ENCODE measurements around the gene ACOT7.

Gene ACOT7

DNA sequence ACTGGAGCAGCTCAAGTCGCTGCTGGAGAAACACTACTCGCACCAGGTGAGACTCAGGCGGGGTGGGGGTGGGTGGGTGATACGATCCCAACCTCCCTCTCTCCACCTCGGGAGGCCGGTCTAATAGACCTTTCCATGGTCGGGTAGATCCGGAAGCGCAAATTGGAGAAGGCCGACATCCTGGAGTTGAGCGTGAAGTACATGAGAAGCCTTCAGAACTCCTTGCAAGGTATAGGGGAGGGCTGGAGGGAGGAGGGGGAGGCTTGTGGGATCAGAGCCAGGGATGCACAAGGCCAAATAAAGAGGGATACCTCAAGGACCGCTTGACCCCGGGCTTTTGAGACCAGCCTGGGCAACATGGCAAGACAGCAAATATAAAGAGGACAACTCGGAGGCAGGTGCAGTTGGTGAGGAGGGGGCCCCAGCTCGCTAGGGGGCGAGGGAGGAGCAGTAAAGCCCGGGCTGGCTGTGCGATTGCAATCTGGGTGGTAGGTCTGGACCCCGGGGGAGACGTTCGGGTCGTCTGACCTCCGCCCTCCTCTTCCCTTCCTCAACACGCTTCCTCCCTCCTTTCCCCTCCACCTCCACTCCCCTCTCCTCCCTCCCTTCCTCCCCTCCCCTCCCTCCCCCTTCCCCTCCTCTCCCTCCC lies 149.0 kb downstream of the ACOT7 start:
- no peak overlapping the region for H3K4me2 ChIP-seq
- no peak overlapping the region for H3K9ac ChIP-seq
- peaks cover 67% of the 10 kb centered on the region for H3K27me3 ChIP-seq (ENCODE audit: insufficient read depth, low read depth)
- no peak overlapping the region for H2AFZ ChIP-seq (ENCODE audit: low read depth)
- H3K4me1 ChIP-seq (ENCODE audit: low read depth, poor library complexity, severe bottlenecking), result peaks cover 11% of the 10 kb centered on the region
- H3K36me3 ChIP-seq (ENCODE audit: insufficient read depth), result no peaks in the 10 kb centered on the region
- H3K4me3 ChIP-seq (IDR thresholded peaks at IDR 0.05; ENCODE audit: insufficient read depth, low read depth, low read length), result no peak overlapping the region
- no peaks in the 10 kb centered on the region for H3K79me2 ChIP-seq (ENCODE audit: insufficient read depth, low read depth)
- TF ChIP-seq, protein P1, sequence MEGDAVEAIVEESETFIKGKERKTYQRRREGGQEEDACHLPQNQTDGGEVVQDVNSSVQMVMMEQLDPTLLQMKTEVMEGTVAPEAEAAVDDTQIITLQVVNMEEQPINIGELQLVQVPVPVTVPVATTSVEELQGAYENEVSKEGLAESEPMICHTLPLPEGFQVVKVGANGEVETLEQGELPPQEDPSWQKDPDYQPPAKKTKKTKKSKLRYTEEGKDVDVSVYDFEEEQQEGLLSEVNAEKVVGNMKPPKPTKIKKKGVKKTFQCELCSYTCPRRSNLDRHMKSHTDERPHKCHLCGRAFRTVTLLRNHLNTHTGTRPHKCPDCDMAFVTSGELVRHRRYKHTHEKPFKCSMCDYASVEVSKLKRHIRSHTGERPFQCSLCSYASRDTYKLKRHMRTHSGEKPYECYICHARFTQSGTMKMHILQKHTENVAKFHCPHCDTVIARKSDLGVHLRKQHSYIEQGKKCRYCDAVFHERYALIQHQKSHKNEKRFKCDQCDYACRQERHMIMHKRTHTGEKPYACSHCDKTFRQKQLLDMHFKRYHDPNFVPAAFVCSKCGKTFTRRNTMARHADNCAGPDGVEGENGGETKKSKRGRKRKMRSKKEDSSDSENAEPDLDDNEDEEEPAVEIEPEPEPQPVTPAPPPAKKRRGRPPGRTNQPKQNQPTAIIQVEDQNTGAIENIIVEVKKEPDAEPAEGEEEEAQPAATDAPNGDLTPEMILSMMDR (conservative IDR thresholded peaks at IDR 0.05; ENCODE audit: low read depth, low read length), result no peak
- no peaks in the 10 kb centered on the region for H4K20me1 ChIP-seq (ENCODE audit: insufficient read depth)
- no peak overlapping the region for H3K27ac ChIP-seq

DNA sequence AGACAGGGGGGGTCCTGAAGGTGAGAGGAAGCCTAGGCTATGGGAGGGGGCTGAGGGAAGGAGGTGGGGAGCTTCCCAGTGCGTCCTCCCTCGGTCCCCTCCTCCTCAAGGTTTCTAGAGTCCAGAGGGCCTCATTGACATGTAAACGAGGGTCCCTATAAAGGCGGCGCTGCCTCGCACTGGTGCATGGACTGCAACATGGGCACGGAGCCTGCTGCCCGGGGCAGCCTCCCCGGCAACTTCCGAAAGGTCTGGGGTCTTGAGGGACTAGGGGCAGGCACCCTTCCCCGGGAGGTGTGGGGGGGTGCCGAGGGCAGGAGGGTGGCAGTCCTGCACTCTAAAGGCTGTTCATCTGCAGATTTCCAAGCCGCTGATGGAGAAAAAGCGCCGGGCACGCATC lies 149.6 kb downstream of the ACOT7 start, which contains the start of gene HES3:
TSS of gene HES3 (plus strand) at position 187 of the 400 bp plus-strand sequence. CDS start at position 374, 187 bp downstream.
- H3K4me1 ChIP-seq (ENCODE audit: low read depth, poor library complexity, severe bottlenecking), result peaks cover 11% of the 10 kb centered on the region
- no peaks in the 10 kb centered on the region for H4K20me1 ChIP-seq (ENCODE audit: insufficient read depth)
- H3K9ac ChIP-seq, result no peak within 1 kb of the TSS
- H3K4me3 ChIP-seq (IDR thresholded peaks at IDR 0.05; ENCODE audit: insufficient read depth, low read depth, low read length), result no peak within 1 kb of the TSS
- peaks cover 72% of the 10 kb centered on the region for H3K27me3 ChIP-seq (ENCODE audit: insufficient read depth, low read depth)
- TF ChIP-seq, protein P1 (conservative IDR thresholded peaks at IDR 0.05; ENCODE audit: low read depth, low read length), result no peak
- H3K4me2 ChIP-seq, result no peak within 1 kb of the TSS
- no peaks in the 10 kb centered on the region for H3K79me2 ChIP-seq (ENCODE audit: insufficient read depth, low read depth)
- no peaks in the 10 kb centered on the region for H3K36me3 ChIP-seq (ENCODE audit: insufficient read depth)
- H2AFZ ChIP-seq (ENCODE audit: low read depth), result no peak within 1 kb of the TSS
- no peak within 1 kb of the TSS for H3K27ac ChIP-seq

DNA sequence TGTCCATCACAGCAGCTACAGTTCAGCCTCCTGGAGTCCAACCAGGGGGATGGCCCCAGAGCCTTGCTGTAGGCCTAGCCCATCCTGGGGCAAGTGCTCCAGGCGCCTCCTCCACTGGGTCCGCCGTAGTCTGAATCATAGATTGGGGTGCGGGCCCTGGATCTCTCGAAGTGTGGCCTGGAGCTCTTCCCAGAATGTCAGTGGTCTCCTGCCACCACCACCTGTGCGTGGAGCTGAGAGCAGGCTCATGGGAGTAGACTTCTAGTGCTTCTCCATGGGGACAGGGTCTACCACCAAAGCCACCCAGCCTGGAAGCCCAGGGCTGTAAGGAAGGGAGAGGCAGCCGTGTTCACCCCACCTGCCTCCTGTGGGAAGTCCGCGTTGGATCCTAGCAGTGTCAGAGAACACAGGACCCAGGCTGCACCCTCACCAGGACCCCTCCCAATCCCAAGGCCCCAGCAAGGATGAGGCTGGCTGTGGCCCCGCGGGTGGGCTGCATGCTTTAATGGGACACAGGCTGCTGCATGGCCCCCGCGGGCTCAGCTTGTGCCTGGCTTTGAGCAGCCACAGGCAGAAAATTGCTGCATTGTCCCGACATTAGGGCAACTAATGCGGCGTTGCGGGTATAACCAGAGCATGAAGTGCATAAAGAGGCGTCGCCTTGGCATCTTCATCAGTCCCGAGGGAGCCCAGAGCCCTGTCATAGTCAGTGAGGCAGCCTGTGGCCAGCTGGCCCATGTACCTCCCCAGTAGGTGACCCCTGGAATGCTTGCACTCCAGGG lies 150.3 kb downstream of the ACOT7 start:
- no peaks in the 10 kb centered on the region for H3K36me3 ChIP-seq (ENCODE audit: insufficient read depth)
- no peak overlapping the region for H3K4me2 ChIP-seq
- no peaks in the 10 kb centered on the region for H4K20me1 ChIP-seq (ENCODE audit: insufficient read depth)
- H3K9ac ChIP-seq, result no peak overlapping the region
- no peak overlapping the region for H2AFZ ChIP-seq (ENCODE audit: low read depth)
- H3K27ac ChIP-seq, result no peak overlapping the region
- TF ChIP-seq, protein P1 (conservative IDR thresholded peaks at IDR 0.05; ENCODE audit: low read depth, low read length), result no peak
- peaks cover 11% of the 10 kb centered on the region for H3K4me1 ChIP-seq (ENCODE audit: low read depth, poor library complexity, severe bottlenecking)
- peaks cover 73% of the 10 kb centered on the region for H3K27me3 ChIP-seq (ENCODE audit: insufficient read depth, low read depth)
- no peak overlapping the region for H3K4me3 ChIP-seq (IDR thresholded peaks at IDR 0.05; ENCODE audit: insufficient read depth, low read depth, low read length)
- no peaks in the 10 kb centered on the region for H3K79me2 ChIP-seq (ENCODE audit: insufficient read depth, low read depth)

DNA sequence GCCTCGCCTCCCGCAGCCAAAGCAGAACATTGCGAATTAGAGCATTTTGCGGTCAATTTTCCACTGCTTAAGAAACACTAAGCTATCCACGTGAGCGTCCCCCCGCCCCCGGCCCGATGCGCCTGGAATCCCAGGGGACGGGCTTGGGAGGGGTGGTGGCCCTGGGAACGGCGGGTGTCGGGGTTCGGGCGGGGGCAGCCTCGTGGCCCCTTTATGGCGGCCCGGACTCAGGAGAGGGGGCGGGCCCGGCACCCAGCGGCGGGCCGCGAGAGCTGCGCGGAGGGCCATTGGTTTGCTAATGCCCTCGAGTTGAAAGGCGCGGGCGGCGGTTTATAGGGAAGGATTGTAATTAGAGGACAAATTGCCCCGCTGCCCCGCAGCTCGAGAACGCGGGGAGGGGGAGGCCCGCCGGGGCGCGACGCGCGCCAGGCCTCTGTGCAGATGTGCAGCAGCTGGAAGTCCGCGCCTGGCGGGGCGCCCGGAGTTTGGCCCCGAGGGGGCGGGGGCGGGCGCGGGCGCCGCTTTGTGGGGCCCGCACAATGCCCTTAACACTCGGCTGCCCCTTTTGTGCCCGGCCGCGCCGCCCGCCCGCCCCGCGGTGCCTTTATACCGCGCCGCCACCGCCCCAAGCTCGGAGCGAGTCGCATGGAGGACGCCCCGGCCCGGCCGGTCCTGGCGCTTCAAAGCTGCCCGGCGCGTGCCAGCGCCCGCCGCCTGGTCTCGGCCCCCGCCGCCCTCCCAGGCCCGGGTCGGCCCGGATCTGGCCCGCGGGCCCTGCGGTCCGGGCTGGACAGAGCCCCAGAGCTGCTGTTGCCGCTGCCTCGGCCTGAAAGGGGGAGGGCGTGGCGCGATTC lies 151.5 kb downstream of the ACOT7 start:
- H3K4me3 ChIP-seq (IDR thresholded peaks at IDR 0.05; ENCODE audit: insufficient read depth, low read depth, low read length), result no peak overlapping the region
- H3K27ac ChIP-seq, result no peak overlapping the region
- peaks cover 71% of the 10 kb centered on the region for H3K27me3 ChIP-seq (ENCODE audit: insufficient read depth, low read depth)
- TF ChIP-seq, protein P1 (conservative IDR thresholded peaks at IDR 0.05; ENCODE audit: low read depth, low read length), result no peak
- H2AFZ ChIP-seq (ENCODE audit: low read depth), result no peak overlapping the region
- no peaks in the 10 kb centered on the region for H3K36me3 ChIP-seq (ENCODE audit: insufficient read depth)
- no peaks in the 10 kb centered on the region for H3K79me2 ChIP-seq (ENCODE audit: insufficient read depth, low read depth)
- H3K4me1 ChIP-seq (ENCODE audit: low read depth, poor library complexity, severe bottlenecking), result peaks cover 11% of the 10 kb centered on the region
- H4K20me1 ChIP-seq (ENCODE audit: insufficient read depth), result no peaks in the 10 kb centered on the region
- H3K4me2 ChIP-seq, result no peak overlapping the region
- no peak overlapping the region for H3K9ac ChIP-seq
